Activated CD4-positive, alpha-beta T cell treated with anti-CD3 and anti-CD28 coated beads, Interleukin-2, amount 50 U/mL, for 1 hour (primary cell): ENCODE results near the gene RASSF9.

ENCODE experiments used
- DNase-seq: peaks from one replicate; pipeline ENCODE4 v3.0.0-alpha.2; 2020

Gene RASSF9

DNA sequence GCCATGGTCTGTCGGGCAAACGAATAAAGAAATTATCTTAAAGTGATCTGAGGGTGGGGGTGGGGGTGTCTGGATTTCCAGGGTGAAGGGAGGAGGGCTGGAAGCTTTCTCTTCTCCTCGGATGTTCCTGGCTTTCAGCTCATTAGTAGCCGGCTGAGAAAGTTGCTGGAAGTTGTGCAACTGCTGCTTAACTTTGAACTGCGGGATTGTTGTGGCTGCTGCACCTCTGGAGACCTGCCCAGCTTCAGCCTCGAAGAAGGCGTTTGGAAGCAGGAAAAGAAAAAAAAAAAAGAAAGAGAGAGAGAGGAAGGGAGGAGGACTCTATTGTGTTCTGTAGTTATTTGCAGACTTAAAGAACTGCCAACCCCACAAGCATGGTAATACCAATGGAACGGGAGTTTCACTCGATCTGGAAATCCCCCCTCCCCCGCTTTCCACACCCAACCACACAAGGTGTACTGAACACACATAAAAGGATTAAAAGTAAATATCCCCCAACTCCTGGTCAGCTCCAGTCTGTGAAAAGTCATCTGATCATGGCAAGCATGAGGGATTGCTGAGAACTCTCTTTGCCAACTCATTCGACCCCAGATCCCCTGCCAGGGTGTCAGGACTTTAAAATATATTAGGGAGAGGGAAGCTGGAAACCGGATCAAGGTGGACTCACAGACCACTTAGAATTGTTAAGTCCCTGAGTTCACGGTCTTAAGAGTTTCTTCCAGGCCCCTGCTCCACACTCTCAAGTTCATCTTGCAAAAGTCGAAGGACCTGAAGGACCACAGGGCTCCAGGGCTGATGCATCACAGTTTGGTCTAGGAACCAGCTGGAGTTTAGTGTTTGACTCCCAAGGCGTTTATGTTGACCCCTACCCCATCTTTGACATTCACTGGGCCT, at the start of gene RASSF9:
Gene RASSF9 (minus strand): TSS at position 213 of the 894 bp plus-strand sequence. CDS start 208 bp downstream, at position 5.
- DNase-seq = no peak

DNA sequence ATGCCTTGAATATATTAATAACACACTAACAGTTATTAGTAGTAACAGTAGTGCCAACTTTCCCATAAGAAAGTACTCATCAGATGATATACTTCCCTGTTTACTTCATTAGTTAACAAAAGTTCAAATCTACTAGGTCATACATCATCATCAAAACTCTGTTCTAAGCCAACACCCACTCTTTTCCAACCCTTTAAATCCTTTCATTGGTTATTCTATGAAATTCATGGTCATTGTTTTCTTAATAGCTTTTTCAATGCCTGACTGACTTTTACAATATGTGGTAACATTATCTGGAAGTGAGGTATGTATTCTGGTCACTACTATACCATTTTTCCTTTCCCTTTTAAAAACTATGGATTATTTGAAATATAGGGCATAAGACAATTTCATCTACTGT, 47.6 kb upstream of the RASSF9 start:
- DNase-seq = no peak

DNA sequence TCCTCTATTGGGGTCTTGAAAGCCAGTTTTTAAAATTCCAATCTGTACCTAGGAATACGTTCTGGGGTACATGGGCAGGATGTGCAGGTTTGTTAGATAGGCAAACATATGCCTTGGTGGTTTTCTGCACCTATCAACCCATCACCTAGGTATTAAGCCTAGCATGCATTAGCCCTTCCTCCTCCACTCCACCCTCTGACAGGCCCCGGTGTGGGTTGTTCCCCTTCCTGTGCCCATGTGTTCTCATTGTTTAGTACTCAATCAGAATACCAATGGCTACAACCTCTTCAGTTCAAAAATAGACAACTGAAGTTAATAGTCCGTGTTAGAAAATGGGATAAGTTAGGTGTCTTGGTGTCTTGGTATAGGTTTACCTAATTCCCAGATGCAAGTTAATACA, 41.2 kb upstream of the RASSF9 start:
- DNase-seq = no peak

DNA sequence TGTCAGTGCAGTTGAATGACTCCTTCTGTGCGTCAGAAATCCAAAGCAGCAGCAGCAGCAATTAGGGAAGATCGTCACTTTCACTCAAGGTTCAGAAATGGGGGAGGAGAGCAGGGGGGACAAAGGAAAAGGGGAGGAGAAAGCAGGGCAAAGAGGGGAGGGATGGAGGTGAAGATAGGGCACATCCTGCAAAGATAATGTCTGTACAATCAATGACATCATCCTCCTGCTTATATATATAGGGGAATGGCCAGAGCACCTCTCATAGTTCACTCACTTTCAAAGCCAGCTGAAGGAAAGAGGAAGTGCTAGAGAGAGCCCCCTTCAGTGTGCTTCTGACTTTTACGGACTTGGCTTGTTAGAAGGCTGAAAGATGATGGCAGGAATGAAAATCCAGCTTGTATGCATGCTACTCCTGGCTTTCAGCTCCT, 37.8 kb upstream of the RASSF9 start, which contains the start of gene NTS:
Gene NTS (plus strand): TSS at position 265 of the 431 bp plus-strand sequence. CDS start 109 bp downstream, at position 374.
- no peak for DNase-seq

- DNase-seq = no peak
Measured at GRCh38 chr12:85872497-85873091, 36.4 kb upstream of the RASSF9 start.

GRCh38 chr12:85866986-85867776, 31.0 kb upstream of the RASSF9 start:
- DNase-seq = no peak

DNA sequence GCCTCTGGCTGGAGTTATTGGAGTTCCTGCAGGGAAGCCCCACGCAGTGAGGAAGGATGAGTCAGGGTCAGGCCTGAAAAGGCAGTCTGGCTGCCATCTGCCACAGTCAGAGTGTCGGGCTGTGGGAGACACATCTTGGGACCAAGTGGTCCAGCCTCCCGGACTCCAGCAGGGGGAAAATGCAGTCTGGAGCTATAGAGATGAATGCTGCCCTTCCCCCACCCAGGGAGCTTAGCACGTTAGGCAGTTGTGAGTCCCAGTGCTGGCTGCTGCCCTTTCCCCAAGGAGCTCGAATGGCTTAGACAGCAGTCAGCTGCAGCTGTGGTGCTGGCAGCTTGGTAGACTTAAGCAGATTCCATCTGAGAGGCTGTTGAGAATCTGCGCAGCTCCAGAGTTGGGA, 29.7 kb upstream of the RASSF9 start:
- DNase-seq = no peak

DNA sequence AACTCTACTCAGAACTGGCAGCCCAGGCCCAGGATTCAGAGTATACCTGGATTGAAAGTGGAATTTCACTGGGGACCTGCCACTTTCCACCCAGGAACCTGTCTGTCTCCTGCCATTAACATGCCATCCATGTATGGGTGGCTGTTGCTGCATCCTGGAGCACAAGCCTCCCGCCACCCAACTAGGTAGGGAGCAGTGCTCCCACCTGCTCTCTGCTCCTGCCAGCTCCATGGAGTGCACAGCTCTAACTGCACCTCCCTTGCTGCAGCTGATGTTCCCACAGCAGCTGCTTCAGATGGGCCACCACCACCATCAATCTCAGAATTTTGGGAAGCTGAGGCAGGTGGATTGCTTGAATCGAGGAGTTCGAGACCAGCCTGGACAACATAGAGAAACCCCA, 20.8 kb upstream of the RASSF9 start:
- no peak for DNase-seq

- no peak for DNase-seq
Measured at GRCh38 chr12:85855305-85855704, 19.1 kb upstream of the RASSF9 start.

DNA sequence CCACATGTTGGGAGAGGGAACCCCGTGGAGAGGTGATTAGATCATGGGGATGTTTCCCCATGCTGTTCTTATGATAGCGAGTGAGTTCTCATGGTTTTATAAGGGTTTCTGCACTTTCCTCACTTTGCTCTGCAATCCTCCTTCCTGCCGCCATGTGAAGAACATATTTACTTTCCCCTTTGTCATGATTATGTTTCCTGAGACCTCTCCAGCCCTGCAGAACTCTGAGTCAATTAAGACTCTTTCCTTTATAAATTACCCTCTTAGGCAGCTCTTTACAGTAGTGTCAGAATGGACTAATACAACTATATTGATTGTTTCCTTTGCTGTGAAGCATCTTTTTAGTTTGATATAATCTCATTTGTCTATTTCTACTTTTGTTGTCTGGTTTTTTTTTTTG, 13.1 kb upstream of the RASSF9 start:
- DNase-seq = no peak

DNA sequence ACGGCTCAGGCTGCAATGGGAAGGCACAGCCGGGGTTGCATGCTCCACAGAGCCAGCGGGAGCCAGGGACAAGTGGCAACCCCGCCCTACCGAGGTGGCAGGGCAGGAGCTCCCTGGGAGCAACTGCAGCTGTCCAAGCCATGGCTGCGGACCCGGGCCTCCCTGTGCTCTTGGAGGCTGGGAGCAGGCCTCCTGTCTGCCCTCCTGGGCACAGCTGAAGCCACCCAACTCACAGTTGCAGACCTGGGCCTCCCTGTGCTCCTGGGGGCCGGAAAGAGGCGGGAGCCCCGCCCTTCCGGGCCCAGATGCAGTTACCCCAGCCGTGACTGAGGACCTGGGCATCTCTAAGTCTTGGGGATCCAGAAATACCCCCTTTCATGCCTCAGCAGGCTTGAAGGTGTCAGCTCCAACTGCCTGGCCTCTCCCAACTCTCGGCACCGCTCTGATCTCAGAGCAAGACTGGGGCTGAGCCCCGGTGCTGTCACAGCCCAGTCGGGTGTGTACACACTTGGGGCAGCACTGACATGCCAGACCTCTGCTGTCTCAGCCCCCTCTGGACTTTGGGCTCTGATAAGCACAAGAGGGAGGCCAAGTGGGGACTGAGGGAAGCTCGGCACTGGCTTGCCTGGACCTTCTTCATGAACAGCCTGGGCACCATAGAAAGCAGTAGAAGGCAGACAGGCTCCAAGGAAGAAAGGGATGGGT, 7.5 kb upstream of the RASSF9 start:
- no peak for DNase-seq

DNA sequence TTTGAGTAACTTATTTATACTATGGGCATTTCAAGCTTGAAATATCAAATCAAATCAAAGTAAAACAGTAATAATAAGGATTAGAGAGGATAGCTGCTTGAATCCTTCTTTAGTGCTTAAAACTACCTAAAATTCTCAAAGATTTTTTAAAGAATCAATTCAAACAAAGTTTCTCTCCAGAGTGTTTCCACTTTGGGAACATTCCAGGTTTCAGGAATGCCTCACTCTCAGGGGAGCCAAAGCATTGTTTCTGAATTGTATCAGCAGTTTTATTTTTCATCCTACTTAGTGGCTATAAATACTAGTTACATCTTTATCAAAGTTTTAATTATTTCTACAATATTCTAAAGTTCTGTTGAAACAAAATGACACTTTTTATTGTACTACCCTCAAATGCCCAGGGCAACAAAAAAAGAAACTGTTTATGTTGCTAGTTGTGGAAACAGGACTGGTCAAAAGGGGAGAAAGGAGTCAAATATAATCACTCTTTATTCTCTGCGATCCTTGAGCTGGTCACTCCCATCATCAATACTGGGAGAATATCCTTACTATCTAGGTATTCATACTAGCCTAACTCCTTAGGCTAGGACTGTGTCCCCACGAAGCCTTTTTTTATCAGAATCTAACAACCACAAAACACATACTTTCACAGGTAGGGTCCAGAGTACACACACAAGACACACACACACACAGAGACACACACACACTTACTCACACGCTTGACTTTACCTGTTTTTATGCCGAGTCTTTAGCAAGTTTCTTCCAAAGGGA, 598 bp downstream of the RASSF9 start:
- DNase-seq = no peak

DNA sequence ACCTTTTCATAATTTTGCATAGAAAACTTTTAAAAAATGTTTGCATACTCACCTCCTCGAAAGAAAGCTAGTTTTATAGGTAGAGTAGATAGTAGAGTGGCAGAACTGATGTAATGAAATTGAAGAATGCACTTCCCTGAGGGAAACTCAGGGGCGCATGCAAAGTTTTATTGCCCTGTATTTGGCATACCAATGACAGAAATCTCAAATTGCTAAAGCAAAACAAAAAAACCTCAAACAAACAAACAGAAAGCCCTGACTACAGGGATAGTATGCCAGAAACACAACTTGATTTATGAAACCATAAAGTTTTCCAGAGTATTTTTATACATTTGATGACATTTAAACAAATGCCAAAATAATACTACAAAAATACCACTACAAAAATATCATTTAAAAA, 1.8 kb downstream of the RASSF9 start:
- DNase-seq = no peak

DNA sequence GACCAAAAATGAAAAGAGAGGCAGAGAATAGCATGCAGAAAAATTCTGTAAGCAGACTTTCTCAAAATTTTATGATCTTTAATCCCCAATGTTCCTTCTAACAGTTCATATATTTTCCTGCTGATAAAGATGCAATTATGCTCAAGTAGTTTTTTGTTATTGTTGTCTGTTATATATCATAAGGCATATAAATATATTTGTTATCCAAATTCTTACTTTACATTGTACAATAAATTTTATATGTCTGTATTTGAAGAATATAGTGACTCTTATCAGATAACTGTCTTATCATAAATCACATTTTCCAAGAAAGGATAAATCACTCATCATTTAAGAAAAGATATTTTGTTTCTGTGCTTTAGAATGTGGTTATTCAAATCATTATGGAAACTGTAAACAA, 2.6 kb downstream of the RASSF9 start:
- no peak for DNase-seq

- DNase-seq = no peak
Measured at GRCh38 chr12:85831327-85831990, 4.8 kb downstream of the RASSF9 start.

DNA sequence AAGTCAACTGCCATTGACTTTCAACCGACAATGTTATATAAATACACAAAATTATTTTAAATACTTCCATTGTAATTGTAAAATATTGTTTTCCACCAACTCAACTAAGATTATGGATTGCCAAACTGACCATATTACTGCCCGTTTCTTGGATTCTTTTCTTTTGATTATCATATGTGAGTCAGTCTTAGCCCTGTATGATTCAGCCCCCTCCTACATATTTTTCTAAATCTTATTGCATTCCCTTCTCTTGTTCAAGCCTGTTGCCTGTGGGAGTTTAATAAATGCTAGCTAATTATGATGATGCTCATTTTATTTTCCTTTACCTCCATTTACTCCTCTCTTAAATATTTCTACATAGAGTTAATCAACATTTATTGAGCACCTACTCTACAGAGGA, 6.8 kb downstream of the RASSF9 start:
- DNase-seq = no peak

DNA sequence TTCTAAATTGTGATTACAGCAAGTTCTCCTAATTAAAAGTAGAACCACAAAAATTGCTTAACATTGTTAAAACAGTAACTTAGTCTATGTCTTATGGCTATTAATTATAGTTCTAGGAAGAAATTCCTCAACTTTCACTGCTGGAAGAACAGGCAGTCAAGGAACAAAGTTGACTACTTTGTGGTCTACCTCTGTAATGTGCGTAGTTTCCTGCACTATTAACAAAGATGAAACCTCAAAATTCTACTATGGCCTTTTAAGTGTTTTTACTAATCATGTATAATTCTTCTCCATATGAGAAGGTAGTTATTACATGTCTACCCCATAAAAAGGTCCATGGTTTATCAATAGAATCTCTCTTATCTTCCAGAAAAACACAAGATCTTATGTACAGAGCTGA, 7.6 kb downstream of the RASSF9 start:
- no peak for DNase-seq

DNA sequence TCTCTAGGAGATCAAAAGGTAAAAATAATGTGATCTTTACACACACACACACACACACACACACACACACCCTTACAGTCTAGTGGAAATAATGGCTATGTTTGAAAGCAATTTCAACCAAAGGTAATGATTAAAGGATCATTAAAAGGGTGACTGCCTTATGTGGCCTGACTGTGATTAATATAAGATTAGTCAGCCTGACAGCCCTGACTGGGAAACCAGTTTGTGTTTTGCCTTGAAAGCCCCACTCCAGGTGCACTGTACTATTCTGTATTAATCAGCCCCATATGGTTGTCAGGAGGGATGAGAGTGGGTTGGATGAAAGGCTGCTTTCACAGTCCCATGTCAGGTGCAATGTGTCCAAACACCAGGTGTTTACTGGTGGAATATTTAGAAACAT, 10.5 kb downstream of the RASSF9 start:
- DNase-seq = no peak

GRCh38 chr12:85823436-85824180, 12.6 kb downstream of the RASSF9 start:
- DNase-seq = no peak

- DNase-seq = no peak
Measured at GRCh38 chr12:85821759-85822158, 14.4 kb downstream of the RASSF9 start.

GRCh38 chr12:85821206-85821605, 15.0 kb downstream of the RASSF9 start:
- DNase-seq = no peak
